ENCODE measurements around the gene CAPN10. TPM values are rescaled to one million over a fixed set of nuclear protein-coding genes. Genes with fewer than 3 reads are reported as not detected.

The CAPN10 gene
- polyA plus RNA-seq, 1 donor (not counting 4 experiments of a cell fraction or from before 2014, with no cell fraction given): 7.1 TPM

DNA sequence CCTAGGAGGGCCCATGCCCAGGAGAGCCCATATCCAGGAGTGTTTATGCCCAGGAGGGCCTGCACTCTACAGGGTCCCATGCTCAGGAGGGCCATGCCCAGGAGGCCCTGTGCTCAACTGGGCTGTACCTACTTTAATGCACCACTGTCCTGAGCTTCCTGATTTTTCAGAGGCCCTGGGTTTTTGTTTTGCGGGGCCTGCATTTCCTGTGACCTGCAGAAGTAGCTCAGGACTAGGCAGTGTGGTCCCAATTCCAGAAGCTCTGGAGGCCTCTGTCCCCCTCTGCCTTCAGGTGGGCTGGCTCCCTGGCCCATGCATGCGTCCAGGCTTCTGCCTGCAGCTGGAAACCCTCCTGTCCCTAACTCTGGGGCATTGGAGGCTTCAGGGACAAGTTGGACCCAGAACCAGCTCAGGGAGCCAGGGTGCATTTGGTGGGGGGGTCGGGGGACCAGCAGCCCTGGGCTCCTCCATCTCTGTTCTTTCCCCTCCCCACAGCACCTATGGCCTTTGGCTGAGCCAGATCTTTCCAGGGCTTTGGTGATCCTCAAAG is 49.5 kb downstream of the CAPN10 start:
- Histone ChIP-seq H3K4me2 (ENCODE audit: control insufficient read depth, extremely low read depth, insufficient read depth, low read depth, low read length) (no peak overlapping the region), H3K9me1 (ENCODE audit: control insufficient read depth, extremely low read depth, insufficient read depth, low read length) (no peaks in the 10 kb centered on the region), H3K27me3 (ENCODE audit: control insufficient read depth, extremely low read depth, insufficient read depth, low read length) (peaks cover 3% of the 10 kb centered on the region), H3K9ac (ENCODE audit: control insufficient read depth, extremely low read depth, insufficient read depth, low read length) (no peak overlapping the region), H3K9me3 (ENCODE audit: control insufficient read depth, low read depth, low read length) (peaks cover 3% of the 10 kb centered on the region), H3K4me1 (ENCODE audit: control insufficient read depth, extremely low read depth, insufficient read depth, low read length) (no peaks in the 10 kb centered on the region), H3K4me3 (ENCODE audit: control insufficient read depth in 2 of 3, extremely low read depth in 1 of 3, insufficient read depth in 2 of 3, low read depth in 1 of 3, low read length in 3 of 3) (no peak overlapping the region), H3K27ac (ENCODE audit: control insufficient read depth, insufficient read depth, low read length) (no peak overlapping the region), H3K79me2 (ENCODE audit: control insufficient read depth, insufficient read depth, low read length) (no peaks in the 10 kb centered on the region), H2AFZ (ENCODE audit: control insufficient read depth, low read length) (no peak overlapping the region), H4K20me1 (ENCODE audit: control insufficient read depth, extremely low read depth, insufficient read depth, low read length) (no peaks in the 10 kb centered on the region), H3K36me3 (ENCODE audit: control insufficient read depth in 2 of 2, extremely low read depth in 1 of 2, insufficient read depth in 2 of 2, low read length in 2 of 2) (no peaks in the 10 kb centered on the region)
- DNase-seq (ENCODE audit: low read depth, low spot score): no peak
- FAIRE-seq: no peak
- dilution Hi-C loops (cut with MboI; ENCODE audit: extremely low pct_ligation_motif_present, low sequenced_read_pairs): no loop called here
- no peak for TF ChIP-seq CTCF (optimal IDR thresholded peaks at IDR 0.05 in 1 of 3, IDR thresholded peaks at IDR 0.05 in 1 of 3, conservative IDR thresholded peaks at IDR 0.05 in 1 of 3; ENCODE audit: extremely low read depth in 1 of 3, insufficient read depth in 2 of 3, low read length in 3 of 3)
- TF ChIP-seq EZH2 (IDR thresholded peaks at IDR 0.05; ENCODE audit: low read length): no peak

GRCh38 chr2:240636563-240637115 is 50.1 kb downstream of the CAPN10 start:
- no peak overlapping the region for H2AFZ ChIP-seq (ENCODE audit: control insufficient read depth, low read length)
- dilution Hi-C loops (cut with MboI; ENCODE audit: extremely low pct_ligation_motif_present, low sequenced_read_pairs): no loop called here
- no peaks in the 10 kb centered on the region for H4K20me1 ChIP-seq (ENCODE audit: control insufficient read depth, extremely low read depth, insufficient read depth, low read length)
- H3K4me2 ChIP-seq (ENCODE audit: control insufficient read depth, extremely low read depth, insufficient read depth, low read depth, low read length): no peak overlapping the region
- H3K9me3 ChIP-seq (ENCODE audit: control insufficient read depth, low read depth, low read length): peaks cover 3% of the 10 kb centered on the region
- H3K79me2 ChIP-seq (ENCODE audit: control insufficient read depth, insufficient read depth, low read length): no peaks in the 10 kb centered on the region
- H3K36me3 ChIP-seq (ENCODE audit: control insufficient read depth in 2 of 2, extremely low read depth in 1 of 2, insufficient read depth in 2 of 2, low read length in 2 of 2): no peaks in the 10 kb centered on the region
- DNase-seq (ENCODE audit: low read depth, low spot score) (no peak), FAIRE-seq (no peak)
- TF ChIP-seq CTCF (optimal IDR thresholded peaks at IDR 0.05 in 1 of 3, IDR thresholded peaks at IDR 0.05 in 1 of 3, conservative IDR thresholded peaks at IDR 0.05 in 1 of 3; ENCODE audit: extremely low read depth in 1 of 3, insufficient read depth in 2 of 3, low read length in 3 of 3): no peak
- H3K9ac ChIP-seq (ENCODE audit: control insufficient read depth, extremely low read depth, insufficient read depth, low read length): no peak overlapping the region
- H3K27me3 ChIP-seq (ENCODE audit: control insufficient read depth, extremely low read depth, insufficient read depth, low read length): peaks cover 3% of the 10 kb centered on the region
- no peak overlapping the region for H3K27ac ChIP-seq (ENCODE audit: control insufficient read depth, insufficient read depth, low read length)
- H3K4me1 ChIP-seq (ENCODE audit: control insufficient read depth, extremely low read depth, insufficient read depth, low read length): no peaks in the 10 kb centered on the region
- H3K4me3 ChIP-seq (ENCODE audit: control insufficient read depth in 2 of 3, extremely low read depth in 1 of 3, insufficient read depth in 2 of 3, low read depth in 1 of 3, low read length in 3 of 3): no peak overlapping the region
- H3K9me1 ChIP-seq (ENCODE audit: control insufficient read depth, extremely low read depth, insufficient read depth, low read length): no peaks in the 10 kb centered on the region

Data from keratinocyte (primary cell).